SK-N-SH (cell line): ENCODE data around the gene C13orf42. TPM values are rescaled to one million over a fixed set of nuclear protein-coding genes. Genes with fewer than 3 reads are reported as not detected.

Experiments
- CTCF ChIA-PET: fragments of 300-600, 350-600 bp; formaldehyde crosslinking; extraction: SDS; loops from one replicate; lab custom pipeline; 2021; lab: Yijun Ruan, JAX
- POLR2A ChIA-PET: fragments of 350-600 bp; sonication (Branson Sonifier 250); formaldehyde crosslinking; extraction: SDS; loops from one replicate; lab custom pipeline; 2020; ENCODE audit warnings: antibody characterized with exemption, inconsistent platforms; lab: Yijun Ruan, JAX
- DNase-seq: peaks from one replicate; pipeline ENCODE4 v3.0.0; 2012
- H2AFZ ChIP-seq: fragments of 200-600 bp; sonication (generic); 2 replicates; pipeline ENCODE4 v1.8.1; 2016; ENCODE audit warnings: antibody characterized with exemption, mild to moderate bottlenecking, low read depth
- H3F3A ChIP-seq: fragments of 200-600 bp; sonication (generic); replicated peaks from 2 replicates; pipeline ENCODE3; 2016; ENCODE audit warnings: antibody characterized with exemption, mild to moderate bottlenecking; ENCODE audit not compliant: insufficient read depth
- H3K27ac ChIP-seq, 2 experiments: fragments of 200-500 bp in 1 of 2; fragments of 200-600 bp in 1 of 2; sonication (Bioruptor generic) in 1 of 2; sonication (generic), shearing (Covaris generic) in 1 of 2; 2 replicates each; pipeline versions ENCODE4 v1.5.1 to v1.6.1; 2014 to 2016; ENCODE audit warnings: low read depth in 2 of 2, inconsistent platforms in 1 of 2, low read length in 1 of 2, mild to moderate bottlenecking in 1 of 2, mixed read lengths in 1 of 2
- H3K27me3 ChIP-seq: fragments of 200-600 bp; sonication (generic), shearing (Covaris generic); 2 replicates; pipeline ENCODE4 v1.6.1; 2016; ENCODE audit warnings: mixed run types; ENCODE audit not compliant: insufficient read depth
- H3K36me3 ChIP-seq, 2 experiments: fragments of 200-500 bp in 1 of 2; fragments of 200-600 bp in 1 of 2; sonication (Bioruptor generic) in 1 of 2; sonication (generic) in 1 of 2; replicated peaks in 1 of 2; 2 replicates each; pipeline versions ENCODE3 to v1.5.1; 2014 to 2016; ENCODE audit warnings: low read length in 1 of 2, mild to moderate bottlenecking in 1 of 2; ENCODE audit not compliant: insufficient read depth in 2 of 2, control insufficient read depth in 1 of 2
- H3K4me1 ChIP-seq, 2 experiments: fragments of 200-500 bp in 1 of 2; fragments of 200-600 bp in 1 of 2; sonication (Bioruptor generic) in 1 of 2; sonication (generic), shearing (Covaris generic) in 1 of 2; 2 replicates each; pipeline versions ENCODE4 v1.5.1 to v1.6.1; 2014 to 2016; ENCODE audit warnings: low read depth in 1 of 2, low read length in 1 of 2, mixed run types in 1 of 2; ENCODE audit not compliant: insufficient read depth in 2 of 2, control insufficient read depth in 1 of 2
- H3K4me2 ChIP-seq: fragments of 200-600 bp; sonication (generic), shearing (Covaris generic); 2 replicates; pipeline ENCODE4 v1.6.1; 2017; ENCODE audit warnings: mixed run types
- H3K4me3 ChIP-seq, 2 experiments: fragments of 200-500 bp in 1 of 2; fragments of 200-600 bp in 1 of 2; sonication (Bioruptor generic) in 1 of 2; sonication (generic), shearing (Covaris generic) in 1 of 2; 2 replicates each; pipeline versions ENCODE4 v1.5.1 to v1.8.1; 2014 to 2016; ENCODE audit warnings: low read depth in 2 of 2, inconsistent platforms in 1 of 2, low read length in 1 of 2, mild to moderate bottlenecking in 1 of 2, mixed read lengths in 1 of 2, moderate library complexity in 1 of 2
- H3K79me2 ChIP-seq: fragments of 200-600 bp; sonication (generic); 2 replicates; pipeline ENCODE4 v1.8.1; 2017; ENCODE audit warnings: mild to moderate bottlenecking; ENCODE audit not compliant: insufficient read depth
- H3K9ac ChIP-seq: fragments of 200-600 bp; sonication (generic); 2 replicates; pipeline ENCODE4 v1.6.1; 2017; ENCODE audit warnings: mixed run types
- H3K9me2 ChIP-seq: fragments of 200-600 bp; sonication (generic); 2 replicates; pipeline ENCODE4 v1.6.1; 2017; ENCODE audit warnings: mixed run types
- H3K9me3 ChIP-seq: fragments of 200-600 bp; sonication (generic); 2 replicates; pipeline ENCODE4 v1.6.1; 2017; ENCODE audit warnings: mixed run types, mild to moderate bottlenecking, moderate library complexity
- H4K20me1 ChIP-seq: fragments of 200-600 bp; sonication (generic); 2 replicates; pipeline ENCODE4 v1.6.1; 2017; ENCODE audit warnings: mild to moderate bottlenecking, mixed run types; ENCODE audit not compliant: insufficient read depth
- CTCF ChIP-seq: fragments of 200-600 bp; sonication (generic); IDR thresholded peaks from 2 replicates; pipeline ENCODE4 v1.6.1; 2017; ENCODE audit warnings: antibody characterized with exemption, mild to moderate bottlenecking, moderate library complexity
- FOXJ3 ChIP-seq: sonication (generic); formaldehyde crosslinking; IDR thresholded peaks from 2 replicates; pipeline ENCODE4 v1.5.1; 2020; ENCODE audit warnings: mild to moderate bottlenecking, missing genetic modification reagents
- NRF1 ChIP-seq: IDR thresholded peaks from 2 replicates; pipeline ENCODE4 v1.6.1; 2012; ENCODE audit warnings: low read depth, mild to moderate bottlenecking, low read length
- RAD21 ChIP-seq: IDR thresholded peaks from 2 replicates; pipeline ENCODE4 v1.6.1; 2012; ENCODE audit warnings: mild to moderate bottlenecking, low read length
- RCOR1 ChIP-seq: fragments of 150-350 bp; IDR thresholded peaks from 2 replicates; pipeline ENCODE4 v1.6.1; 2017; ENCODE audit warnings: antibody characterized with exemption, low read length
- RFX5 ChIP-seq: IDR thresholded peaks from 2 replicates; pipeline ENCODE4 v1.6.1; 2012; ENCODE audit warnings: mild to moderate bottlenecking, improper control_type of control experiment, low read length
- RXRA ChIP-seq: IDR thresholded peaks from 2 replicates; pipeline ENCODE4 v1.4.0; 2012; ENCODE audit warnings: low read depth, mild to moderate bottlenecking, borderline replicate concordance
- SMC3 ChIP-seq: IDR thresholded peaks from 2 replicates; pipeline ENCODE4 v1.6.1; 2012; ENCODE audit warnings: low read depth, low read length, improper control_type of control experiment
- TAF1 ChIP-seq: IDR thresholded peaks from 2 replicates; pipeline ENCODE4 v1.6.1; 2012; ENCODE audit warnings: low read depth, mild to moderate bottlenecking, low read length, moderate library complexity, borderline replicate concordance
- TEAD4 ChIP-seq: IDR thresholded peaks from 2 replicates; pipeline ENCODE4 v1.4.0; 2012; ENCODE audit warnings: mild to moderate bottlenecking, borderline replicate concordance; ENCODE audit not compliant: insufficient read depth
- USF1 ChIP-seq: IDR thresholded peaks from 2 replicates; pipeline ENCODE4 v1.4.0; 2012; ENCODE audit warnings: low read depth, borderline replicate concordance
- YY1 ChIP-seq: IDR thresholded peaks from 2 replicates; pipeline ENCODE4 v1.4.0; 2012; ENCODE audit warnings: low read depth, mild to moderate bottlenecking
- WGBS: methylation state at CpG from one replicate; pipeline ENCODE4 v1.1.6; 2017; ENCODE audit warnings: low lambda C conversion rate; 5-methylcytosine and 5-hydroxymethylcytosine counted together
- polyA plus RNA-seq, 3 experiments: library from polyadenylated mRNA; depleted of rRNA; stranded (reverse); fragments of >200 nt; gene quantifications; 2 replicates each; pipeline ENCODE4 v1.2.3, GENCODE V29; 2012
- TF ChIP-seq, protein P1 (sequence below): fragments of 150-350 bp; IDR thresholded peaks from 2 replicates; pipeline ENCODE4 v1.6.1; 2016; ENCODE audit warnings: mild to moderate bottlenecking, low read depth, low read length

Gene C13orf42
- polyA plus RNA-seq, 1 of the 3 experiments (the other 2 are of a cell fraction), result not detected

- H3K27ac ChIP-seq, result no peak overlapping the region
- H3K9me2 ChIP-seq, result no peaks in the 10 kb centered on the region
- DNase-seq, result no peak
- no peak overlapping the region for H3K4me2 ChIP-seq
- no peak overlapping the region for H3K9ac ChIP-seq
- no peak overlapping the region for H2AFZ ChIP-seq
- CTCF ChIA-PET, result interaction anchor here (0.8 to 2.2 kb wide), 5 partner anchors 103 to 1095 kb away, joined by 3 to 8 read pairs (median 3); no protein-coding TSS in a partner anchor
- no peaks in the 10 kb centered on the region for H4K20me1 ChIP-seq
- H3K4me3 ChIP-seq, result no peak overlapping the region
- no peak for TF ChIP-seq RXRA
- no peak for TF ChIP-seq RFX5
- no peaks in the 10 kb centered on the region for H3F3A ChIP-seq
- POLR2A ChIA-PET, result no interaction called here
- H3K4me1 ChIP-seq, result peaks cover 7% of the 10 kb centered on the region in 2 experiments; a peak in 2 of 4 replicates
- H3K9me3 ChIP-seq, result no peaks in the 10 kb centered on the region
- H3K79me2 ChIP-seq, result no peaks in the 10 kb centered on the region
- no peaks in the 10 kb centered on the region for H3K36me3 ChIP-seq
- H3K27me3 ChIP-seq, result no peaks in the 10 kb centered on the region; the same call in 1 of the 2 replicates
- 77% methylated on average over 6 of the region's 8 CpGs for WGBS
Measured at GRCh38 chr13:51071493-51071892, 39.6 kb downstream of the C13orf42 start.

GRCh38 chr13:51070005-51070649 lies 40.9 kb downstream of the C13orf42 start:
- WGBS, result 1% methylated on average over 11 of the region's 11 CpGs
- DNase-seq, result peak; percentile 74
- no peak overlapping the region for H3K27ac ChIP-seq
- H4K20me1 ChIP-seq, result no peaks in the 10 kb centered on the region
- no peak overlapping the region for H3K4me2 ChIP-seq
- no peaks in the 10 kb centered on the region; the same call in 1 of the 2 replicates for H3K27me3 ChIP-seq
- H3K79me2 ChIP-seq, result no peaks in the 10 kb centered on the region
- no peaks in the 10 kb centered on the region for H3K9me2 ChIP-seq
- H3K36me3 ChIP-seq, result no peaks in the 10 kb centered on the region
- H3K4me3 ChIP-seq, result no peak overlapping the region
- H3K9ac ChIP-seq, result no peak overlapping the region
- peaks cover 10 to 14% of the 10 kb centered on the region in 2 experiments; a peak in 2 of 4 replicates for H3K4me1 ChIP-seq
- no peaks in the 10 kb centered on the region for H3F3A ChIP-seq
- H2AFZ ChIP-seq, result peak overlapping the region; percentile 12; the same call in 1 of the 2 replicates
- TF ChIP-seq SMC3 (peak; percentile 96), USF1 (no peak), NRF1 (no peak), YY1 (no peak), RAD21 (peak; percentile 100), CTCF (peak; percentile 94), FOXJ3 (CRISPR knock-in tag) (no peak), TAF1 (no peak), RCOR1 (0 out of 2 replicates have a peak, but pooled peaks have one; percentile 37), TEAD4 (no peak)
- TF ChIP-seq, protein P1, sequence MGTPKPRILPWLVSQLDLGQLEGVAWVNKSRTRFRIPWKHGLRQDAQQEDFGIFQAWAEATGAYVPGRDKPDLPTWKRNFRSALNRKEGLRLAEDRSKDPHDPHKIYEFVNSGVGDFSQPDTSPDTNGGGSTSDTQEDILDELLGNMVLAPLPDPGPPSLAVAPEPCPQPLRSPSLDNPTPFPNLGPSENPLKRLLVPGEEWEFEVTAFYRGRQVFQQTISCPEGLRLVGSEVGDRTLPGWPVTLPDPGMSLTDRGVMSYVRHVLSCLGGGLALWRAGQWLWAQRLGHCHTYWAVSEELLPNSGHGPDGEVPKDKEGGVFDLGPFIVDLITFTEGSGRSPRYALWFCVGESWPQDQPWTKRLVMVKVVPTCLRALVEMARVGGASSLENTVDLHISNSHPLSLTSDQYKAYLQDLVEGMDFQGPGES, result no peak
- POLR2A ChIA-PET, result interaction anchor here (1.3 kb wide), 1 partner anchor 1073 kb away, joined by 3 read pairs; the partner anchor contains the start of gene TRIM13
- CTCF ChIA-PET, result interaction anchor here (0.6 to 2.8 kb wide), 30 partner anchors 9 to 1093 kb away, joined by 3 to 32 read pairs (median 4); no protein-coding TSS in a partner anchor
- no peaks in the 10 kb centered on the region for H3K9me3 ChIP-seq
